H1 (cell line): ENCODE measurements around the gene PLN. TPM values are rescaled to one million over a fixed set of nuclear protein-coding genes. Genes with fewer than 3 reads are reported as not detected.

ENCODE experiments used
- CTCF ChIA-PET: fragments of 300-600 bp; sonication (Branson Sonifier 250); formaldehyde crosslinking; loops from one replicate; lab custom pipeline; 2021; ENCODE audit not compliant: partially characterized antibody; lab: Charles Lee
- POLR2A ChIA-PET: fragments of 300-600 bp; sonication (Branson Sonifier 250); formaldehyde crosslinking; loops from one replicate; lab custom pipeline; 2021; ENCODE audit warnings: inconsistent platforms; ENCODE audit not compliant: partially characterized antibody; lab: Charles Lee
- DNase-seq, 2 experiments: peaks; one replicate each; pipeline versions ENCODE4 v3.0.0 to v3.0.0-alpha.2; 2010 to 2022; ENCODE audit warnings: low spot score in 2 of 2, low read depth in 1 of 2, mixed read lengths in 1 of 2
- FAIRE-seq: peaks from 2 replicates; lab custom pipeline; 2011; peaks lifted over from hg19 to GRCh38; lab: Jason Lieb, UNC
- H2AFZ ChIP-seq: 2 replicates; pipeline ENCODE4 v1.8.1; 2012; ENCODE audit warnings: low read length, inconsistent platforms
- H2AK5ac ChIP-seq: 2 replicates; pipeline ENCODE4 v1.6.1; 2013; ENCODE audit warnings: low read depth, low read length
- H2BK120ac ChIP-seq: replicated peaks from 2 replicates; pipeline ENCODE3; 2013; ENCODE audit warnings: low read depth, low read length, inconsistent platforms
- H2BK12ac ChIP-seq: 2 replicates; pipeline ENCODE4 v1.6.1; 2013; ENCODE audit warnings: low read depth, low read length
- H2BK15ac ChIP-seq: 2 replicates; pipeline ENCODE4 v1.6.1; 2013; ENCODE audit warnings: low read length
- H2BK20ac ChIP-seq: 2 replicates; pipeline ENCODE4 v1.6.1; 2013; ENCODE audit warnings: low read length
- H2BK5ac ChIP-seq: 2 replicates; pipeline ENCODE4 v1.6.1; 2013; ENCODE audit warnings: low read depth, low read length
- H3K14ac ChIP-seq: 2 replicates; pipeline ENCODE4 v1.6.1; 2013; ENCODE audit warnings: inconsistent platforms; ENCODE audit not compliant: insufficient read length
- H3K18ac ChIP-seq: 2 replicates; pipeline ENCODE4 v1.6.1; 2013; ENCODE audit warnings: low read length; ENCODE audit errors: extremely low read depth
- H3K23ac ChIP-seq: 2 replicates; pipeline ENCODE4 v1.6.1; 2013; ENCODE audit warnings: inconsistent platforms; ENCODE audit not compliant: insufficient read length
- H3K23me2 ChIP-seq: 2 replicates; pipeline ENCODE4 v1.6.1; 2013; ENCODE audit warnings: low read depth, low read length
- H3K27ac ChIP-seq: 2 replicates; pipeline ENCODE4 v1.6.1; 2011; ENCODE audit warnings: low read depth, low read length, inconsistent platforms
- H3K27me3 ChIP-seq, 4 experiments: replicated peaks in 1 of 4; 1 replicate in 1 of 4; 2 replicates in 3 of 4; pipeline versions ENCODE4 v1.6.1 to v1.8.1; 2011 to 2013; ENCODE audit warnings: low read length in 3 of 4, mild to moderate bottlenecking in 3 of 4, inconsistent platforms in 2 of 4, mixed read lengths in 2 of 4, moderate library complexity in 1 of 4; ENCODE audit not compliant: control insufficient read depth in 3 of 4, insufficient read depth in 3 of 4; ENCODE audit errors: extremely low read depth in 1 of 4
- H3K36me3 ChIP-seq, 4 experiments: 2 replicates each; pipeline versions ENCODE4 v1.6.1 to v1.8.1; 2011 to 2013; ENCODE audit warnings: mild to moderate bottlenecking in 4 of 4, low read length in 3 of 4, moderate library complexity in 2 of 4, control low read depth in 1 of 4, inconsistent platforms in 1 of 4; ENCODE audit not compliant: insufficient read depth in 4 of 4, control insufficient read depth in 2 of 4
- H3K4ac ChIP-seq: replicated peaks from 2 replicates; pipeline ENCODE3; 2013; ENCODE audit warnings: low read length, low read depth, mixed read lengths, inconsistent platforms; ENCODE audit not compliant: insufficient read length
- H3K4me1 ChIP-seq, 4 experiments: replicated peaks in 1 of 4; 1 replicate in 1 of 4; 2 replicates in 3 of 4; pipeline versions ENCODE4 v1.6.1 to v1.8.1; 2011 to 2013; ENCODE audit warnings: low read length in 3 of 4, inconsistent platforms in 2 of 4, mixed read lengths in 1 of 4; ENCODE audit not compliant: insufficient read depth in 4 of 4, control insufficient read depth in 3 of 4
- H3K4me2 ChIP-seq, 2 experiments: 2 replicates each; pipeline versions ENCODE4 v1.6.1 to v1.8.1; 2011 to 2013; ENCODE audit warnings: low read depth in 2 of 2, low read length in 2 of 2, control low read depth in 1 of 2, inconsistent platforms in 1 of 2, mild to moderate bottlenecking in 1 of 2; ENCODE audit not compliant: insufficient read depth in 1 of 2
- H3K4me3 ChIP-seq, 4 experiments: fragments of 200-600, 300-600 bp in 1 of 4; sonication (generic), shearing (Covaris generic), sonication (Bioruptor Twin) in 1 of 4; 2 replicates each; pipeline versions ENCODE4 v1.5.1 to v1.8.1; 2011 to 2016; ENCODE audit warnings: low read length in 4 of 4, low read depth in 3 of 4, control low read depth in 2 of 4, inconsistent platforms in 2 of 4, mild to moderate bottlenecking in 2 of 4, mixed read lengths in 1 of 4, moderate library complexity in 1 of 4; ENCODE audit not compliant: insufficient read depth in 2 of 4; ENCODE audit errors: extremely low read depth in 1 of 4
- H3K56ac ChIP-seq: replicated peaks from 2 replicates; pipeline ENCODE3; 2013; ENCODE audit warnings: low read depth, mild to moderate bottlenecking, mixed read lengths, low read length, inconsistent platforms; ENCODE audit not compliant: insufficient read length
- H3K79me1 ChIP-seq: 2 replicates; pipeline ENCODE4 v1.6.1; 2013; ENCODE audit warnings: low read depth, low read length, control low read depth
- H3K79me2 ChIP-seq, 2 experiments: 2 replicates each; pipeline versions ENCODE4 v1.6.1 to v1.8.1; 2012 to 2013; ENCODE audit warnings: low read length in 2 of 2, mild to moderate bottlenecking in 2 of 2, inconsistent platforms in 1 of 2; ENCODE audit not compliant: insufficient read depth in 2 of 2, control insufficient read depth in 1 of 2
- H3K9ac ChIP-seq, 4 experiments: replicated peaks in 1 of 4; 1 replicate in 1 of 4; 2 replicates in 3 of 4; pipeline versions ENCODE4 v1.6.1 to v1.8.1; 2011 to 2013; ENCODE audit warnings: low read depth in 3 of 4, low read length in 3 of 4, control low read depth in 2 of 4, mild to moderate bottlenecking in 2 of 4, moderate library complexity in 2 of 4, inconsistent platforms in 1 of 4; ENCODE audit errors: extremely low read depth in 1 of 4
- H3K9me3 ChIP-seq, 2 experiments: 2 replicates each; pipeline versions ENCODE4 v1.6.1 to v1.8.1; 2012 to 2013; ENCODE audit warnings: mild to moderate bottlenecking in 2 of 2, moderate library complexity in 2 of 2, control low read depth in 1 of 2, inconsistent platforms in 1 of 2, low read depth in 1 of 2, low read length in 1 of 2, mixed read lengths in 1 of 2; ENCODE audit not compliant: insufficient read depth in 2 of 2
- H4K20me1 ChIP-seq, 2 experiments: replicated peaks in 1 of 2; 2 replicates each; pipeline versions ENCODE3 to v1.8.1; 2011 to 2013; ENCODE audit warnings: inconsistent platforms in 2 of 2, low read length in 2 of 2, mild to moderate bottlenecking in 1 of 2; ENCODE audit not compliant: insufficient read depth in 2 of 2, control insufficient read depth in 1 of 2
- H4K5ac ChIP-seq: 2 replicates; pipeline ENCODE4 v1.6.1; 2013; ENCODE audit warnings: low read length, low read depth, mixed read lengths, inconsistent platforms; ENCODE audit not compliant: insufficient read length
- H4K8ac ChIP-seq: 2 replicates; pipeline ENCODE4 v1.8.0; 2013; ENCODE audit warnings: mild to moderate bottlenecking, moderate library complexity, low read length, inconsistent platforms; ENCODE audit not compliant: insufficient read depth; ENCODE audit errors: extremely low read depth
- H4K91ac ChIP-seq: replicated peaks from 2 replicates; pipeline ENCODE3; 2013; ENCODE audit warnings: low read length, mixed read lengths, inconsistent platforms; ENCODE audit not compliant: insufficient read length
- BCL11A ChIP-seq, 2 experiments: IDR thresholded peaks; one replicate each; pipeline ENCODE4 v1.6.1; 2011; ENCODE audit warnings: low read depth in 2 of 2, low read length in 2 of 2, mild to moderate bottlenecking in 2 of 2
- EP300 ChIP-seq, 2 experiments: IDR thresholded peaks; 1 replicate in 1 of 2; 2 replicates in 1 of 2; pipeline ENCODE4 v1.6.1; 2011 to 2012; ENCODE audit warnings: low read depth in 2 of 2, low read length in 2 of 2, mild to moderate bottlenecking in 2 of 2, borderline replicate concordance in 1 of 2, inconsistent platforms in 1 of 2, moderate library complexity in 1 of 2
- EZH2 ChIP-seq: fragments of 200-600 bp; sonication (generic); IDR thresholded peaks from 2 replicates; pipeline ENCODE4 v1.7.1; 2012; ENCODE audit warnings: low read depth, mild to moderate bottlenecking, moderate library complexity, low read length, inconsistent platforms; ENCODE audit not compliant: severe bottlenecking
- FOSL1 ChIP-seq: IDR thresholded peaks from 2 replicates; pipeline ENCODE4 v1.6.1; 2011; ENCODE audit warnings: mild to moderate bottlenecking, low read depth, low read length, moderate library complexity; ENCODE audit not compliant: insufficient read depth
- RBBP5 ChIP-seq: IDR thresholded peaks from 2 replicates; pipeline ENCODE4 v1.7.1; 2012; ENCODE audit warnings: low read depth, mild to moderate bottlenecking, inconsistent platforms, low read length, moderate library complexity, borderline replicate concordance
- SIN3A ChIP-seq, 2 experiments: IDR thresholded peaks in 1 of 2; conservative IDR thresholded peaks in 1 of 2; 2 replicates each; pipeline ENCODE4 v1.6.1; 2011 to 2012; ENCODE audit warnings: low read length in 2 of 2, improper control_type of control experiment in 1 of 2, low read depth in 1 of 2, mild to moderate bottlenecking in 1 of 2
- SP1 ChIP-seq: IDR thresholded peaks from 2 replicates; pipeline ENCODE4 v1.6.1; 2011; ENCODE audit warnings: low read depth, low read length
- SP4 ChIP-seq: IDR thresholded peaks from 2 replicates; pipeline ENCODE4 v1.6.1; 2012; ENCODE audit warnings: low read length, inconsistent platforms
- SUZ12 ChIP-seq: fragments of 200-600 bp; sonication (generic); IDR thresholded peaks from 2 replicates; pipeline ENCODE4 v1.6.1; 2012; ENCODE audit warnings: mild to moderate bottlenecking, inconsistent platforms, low read length, moderate library complexity, mixed read lengths
- TAF1 ChIP-seq: IDR thresholded peaks from 2 replicates; pipeline ENCODE4 v1.6.1; 2011; ENCODE audit warnings: mild to moderate bottlenecking, low read depth, low read length
- TBP ChIP-seq: IDR thresholded peaks from 2 replicates; pipeline ENCODE4 v1.6.1; 2011; ENCODE audit warnings: low read depth, low read length, improper control_type of control experiment
- TEAD4 ChIP-seq: IDR thresholded peaks from 2 replicates; pipeline ENCODE4 v1.6.1; 2012; ENCODE audit warnings: low read depth, low read length, inconsistent platforms, mixed read lengths
- USF2 ChIP-seq: IDR thresholded peaks from 2 replicates; pipeline ENCODE4 v1.6.1; 2011; ENCODE audit warnings: low read length, improper control_type of control experiment
- WGBS, 2 experiments: shearing (Covaris generic) in 1 of 2; methylation state at CpG; one replicate each; pipeline versions ENCODE4 v1.1.6 to v1.1.7; 2013 to 2015; ENCODE audit warnings: low lambda C conversion rate in 2 of 2, mixed read lengths in 2 of 2, inconsistent platforms in 1 of 2, low coverage in 1 of 2, missing lambda C conversion rate in 1 of 2; ENCODE audit not compliant: insufficient replicate concordance in 2 of 2, insufficient coverage in 1 of 2, insufficient read length in 1 of 2; ENCODE audit errors: extremely low coverage in 1 of 2, missing lambda C conversion rate in 1 of 2; 5-methylcytosine and 5-hydroxymethylcytosine counted together
- polyA plus RNA-seq, 7 experiments: library from polyadenylated mRNA; depleted of rRNA in 3 of 7; stranded (reverse) in 5 of 7; unstranded in 2 of 7; fragments of >200 nt in 5 of 7; fragments of 200-250 nt in 2 of 7; gene quantifications; 1 replicate in 5 of 7; 2 replicates in 1 of 7; 4 replicates in 1 of 7; pipeline versions ENCODE4 v1.2.1 to v1.2.3, GENCODE V29; 2011 to 2013; ENCODE audit warnings: missing spikeins in 2 of 7, mixed read lengths in 2 of 7
- total RNA-seq: library from RNA; stranded (reverse); fragmentation: NEBNext Ultra II Directional; extraction: Animal tissue kit (Norgen Biotek cat#: 25700); gene quantifications from 2 replicates; pipeline ENCODE4 v1.2.1, GENCODE V29; 2021

PLN gene
- total and polyA plus RNA-seq, 2 of the 8 experiments (the other 6 are each of a cell fraction or from before 2014, with no cell fraction given): not detected

- Histone ChIP-seq H4K8ac (no peak overlapping the region), H3K4me3 (no peak overlapping the region), H3K56ac (no peak overlapping the region), H4K20me1 (no peaks in the 10 kb centered on the region), H2AFZ (no peak overlapping the region), H3K79me2 (no peaks in the 10 kb centered on the region), H3K4me1 (no peaks in the 10 kb centered on the region), H3K4ac (no peak overlapping the region), H3K9ac (no peak overlapping the region), H3K36me3 (no peaks in the 10 kb centered on the region; a peak in 1 of 8 replicates), H3K79me1 (no peaks in the 10 kb centered on the region)
- 85% methylated on average over 3 of the region's 3 CpGs; no CpG with 5 or more reads in 1 of the 2 experiments for WGBS, 2 experiments
- POLR2A ChIA-PET: no interaction called here
- TF ChIP-seq EZH2: no peak
- no peak for TF ChIP-seq USF2
- no peak for TF ChIP-seq TEAD4
- no peak for TF ChIP-seq BCL11A (IDR thresholded peaks at IDR 0.05; ENCODE audit: low read depth in 2 of 2, low read length in 2 of 2)
- no peak for TF ChIP-seq SP4
- no peak for TF ChIP-seq SIN3A (conservative IDR thresholded peaks at IDR 0.05 in 1 of 2, IDR thresholded peaks at IDR 0.05 in 1 of 2; ENCODE audit: low read depth in 1 of 2, low read length in 2 of 2)
- no peak for TF ChIP-seq EP300 (IDR thresholded peaks at IDR 0.05; ENCODE audit: borderline replicate concordance in 1 of 2, low read depth in 2 of 2, low read length in 2 of 2)
- no peak for TF ChIP-seq FOSL1
- no peak for TF ChIP-seq SP1
- no peak for TF ChIP-seq SUZ12
- TF ChIP-seq RBBP5: no peak
- TF ChIP-seq TAF1: no peak
- no peak for TF ChIP-seq TBP
- TF ChIP-seq, all 59 proteins: peak for 0
- no peak overlapping the region for H2BK5ac ChIP-seq
- no peak overlapping the region for H3K27ac ChIP-seq
- H2BK20ac ChIP-seq: no peak overlapping the region
- H3K9me3 ChIP-seq: no peaks in the 10 kb centered on the region; a peak in 1 of 4 replicates
- H3K23me2 ChIP-seq: no peaks in the 10 kb centered on the region
- H3K23ac ChIP-seq: no peak overlapping the region
- no peak overlapping the region for H3K14ac ChIP-seq
- CTCF ChIA-PET: interaction anchor here (0.6 to 1.6 kb wide), 9 partner anchors 12 to 927 kb away, joined by 3 to 7 read pairs (median 4); no protein-coding TSS in a partner anchor
- no peaks in the 10 kb centered on the region for H3K27me3 ChIP-seq
- H2BK120ac ChIP-seq: no peak overlapping the region
- H2BK12ac ChIP-seq: no peak overlapping the region
- H2BK15ac ChIP-seq: no peak overlapping the region
- FAIRE-seq (no peak), DNase-seq (no peak)
- no peak overlapping the region for H4K91ac ChIP-seq
- H3K18ac ChIP-seq: no peak overlapping the region
- H4K5ac ChIP-seq: no peak overlapping the region
- H2AK5ac ChIP-seq: no peak overlapping the region
- no peak overlapping the region for H3K4me2 ChIP-seq
Observed at GRCh38 chr6:118606268-118606667, 58.2 kb downstream of the PLN start.
